Neuronal stem cell (in vitro differentiated cells): ENCODE data around the gene SETD1B.

Source experiments
- DNase-seq: peaks from one replicate; pipeline ENCODE4 v3.0.0-alpha.2; 2013; ENCODE audit warnings: low spot score
- H2AFZ ChIP-seq: one replicate; pipeline ENCODE4 v1.6.1; 2013; ENCODE audit warnings: mild to moderate bottlenecking, low read length, inconsistent platforms
- H2AK5ac ChIP-seq: 2 replicates; pipeline ENCODE4 v1.6.1; 2013; ENCODE audit warnings: low read depth, mild to moderate bottlenecking, inconsistent platforms, low read length, moderate library complexity, mixed read lengths
- H2BK120ac ChIP-seq: 2 replicates; pipeline ENCODE4 v1.6.1; 2013; ENCODE audit warnings: low read depth, mild to moderate bottlenecking, inconsistent platforms, low read length, moderate library complexity, mixed read lengths
- H2BK12ac ChIP-seq: one replicate; pipeline ENCODE4 v1.6.1; 2013; ENCODE audit warnings: low read length, inconsistent platforms
- H2BK15ac ChIP-seq: 2 replicates; pipeline ENCODE4 v1.6.1; 2013; ENCODE audit warnings: mild to moderate bottlenecking, low read length, inconsistent platforms, mixed read lengths
- H2BK5ac ChIP-seq: one replicate; pipeline ENCODE4 v1.6.1; 2013; ENCODE audit warnings: inconsistent platforms, mild to moderate bottlenecking, low read length, moderate library complexity
- H3K14ac ChIP-seq: one replicate; pipeline ENCODE4 v1.6.1; 2013; ENCODE audit warnings: low read length, inconsistent platforms
- H3K18ac ChIP-seq: 2 replicates; pipeline ENCODE4 v1.6.1; 2013; ENCODE audit warnings: low read length, inconsistent platforms
- H3K23ac ChIP-seq: 2 replicates; pipeline ENCODE4 v1.6.1; 2013; ENCODE audit warnings: low read depth, mild to moderate bottlenecking, mixed read lengths, low read length, inconsistent platforms; ENCODE audit not compliant: poor library complexity
- H3K27ac ChIP-seq: replicated peaks from 3 replicates; pipeline ENCODE4 v1.5.1; 2013; ENCODE audit warnings: low read length, inconsistent platforms
- H3K27me3 ChIP-seq, 3 experiments: 2 replicates each; pipeline ENCODE4 v1.6.1; 2013; ENCODE audit warnings: low read length in 3 of 3, mild to moderate bottlenecking in 2 of 3, inconsistent platforms in 1 of 3, low read depth in 1 of 3, mixed read lengths in 1 of 3, moderate library complexity in 1 of 3; ENCODE audit not compliant: control insufficient read depth in 3 of 3, insufficient read depth in 3 of 3
- H3K36me3 ChIP-seq, 2 donors: replicated peaks in 1 of 2; 2 replicates each; pipeline ENCODE4 v1.6.1; 2013; ENCODE audit warnings: low read length in 2 of 2; ENCODE audit not compliant: control insufficient read depth in 2 of 2, insufficient read depth in 2 of 2
- H3K4ac ChIP-seq: 2 replicates; pipeline ENCODE4 v1.6.1; 2013; ENCODE audit warnings: inconsistent platforms, mild to moderate bottlenecking, low read length, moderate library complexity
- H3K4me1 ChIP-seq, 2 donors: 1 replicate in 1 of 2; 2 replicates in 1 of 2; pipeline ENCODE4 v1.6.1; 2013; ENCODE audit warnings: low read length in 2 of 2, low read depth in 1 of 2; ENCODE audit not compliant: control insufficient read depth in 2 of 2, insufficient read depth in 1 of 2
- H3K4me2 ChIP-seq: one replicate; pipeline ENCODE4 v1.6.1; 2013; ENCODE audit warnings: mild to moderate bottlenecking, low read length, inconsistent platforms; ENCODE audit not compliant: insufficient read depth, poor library complexity, severe bottlenecking
- H3K4me3 ChIP-seq, 2 donors: 2 replicates each; pipeline ENCODE4 v1.5.1; 2013; ENCODE audit warnings: low read length in 2 of 2, mild to moderate bottlenecking in 2 of 2, inconsistent platforms in 1 of 2, moderate library complexity in 1 of 2
- H3K79me1 ChIP-seq: one replicate; pipeline ENCODE4 v1.6.1; 2013; ENCODE audit warnings: low read depth, mild to moderate bottlenecking, inconsistent platforms, low read length, moderate library complexity
- H3K9ac ChIP-seq: one replicate; pipeline ENCODE4 v1.6.1; 2013; ENCODE audit warnings: mild to moderate bottlenecking, low read depth, low read length, inconsistent platforms; ENCODE audit not compliant: poor library complexity
- H3K9me3 ChIP-seq, 2 donors: replicated peaks in 1 of 2; 2 replicates each; pipeline versions ENCODE3 to v1.6.1; 2013; ENCODE audit warnings: low read length in 2 of 2, mild to moderate bottlenecking in 2 of 2, inconsistent platforms in 1 of 2, low read depth in 1 of 2, mixed read lengths in 1 of 2, moderate library complexity in 1 of 2; ENCODE audit not compliant: control insufficient read depth in 2 of 2, insufficient read depth in 1 of 2
- H4K8ac ChIP-seq: one replicate; pipeline ENCODE4 v1.6.1; 2013; ENCODE audit warnings: low read depth, mild to moderate bottlenecking, inconsistent platforms, low read length, moderate library complexity
- H4K91ac ChIP-seq: one replicate; pipeline ENCODE4 v1.6.1; 2013; ENCODE audit warnings: low read length, low read depth, mild to moderate bottlenecking, inconsistent platforms; ENCODE audit not compliant: poor library complexity
- WGBS, 2 donors: extraction: QIAGEN DNeasy Blood & Tissue Kit; methylation state at CpG; one replicate each; pipeline ENCODE4 v1.1.7; 2013; ENCODE audit warnings: missing lambda C conversion rate in 2 of 2, mixed read lengths in 1 of 2; ENCODE audit not compliant: insufficient read length in 2 of 2, insufficient replicate concordance in 1 of 2; ENCODE audit errors: extremely low coverage in 2 of 2; 5-methylcytosine and 5-hydroxymethylcytosine counted together

Gene SETD1B

DNA sequence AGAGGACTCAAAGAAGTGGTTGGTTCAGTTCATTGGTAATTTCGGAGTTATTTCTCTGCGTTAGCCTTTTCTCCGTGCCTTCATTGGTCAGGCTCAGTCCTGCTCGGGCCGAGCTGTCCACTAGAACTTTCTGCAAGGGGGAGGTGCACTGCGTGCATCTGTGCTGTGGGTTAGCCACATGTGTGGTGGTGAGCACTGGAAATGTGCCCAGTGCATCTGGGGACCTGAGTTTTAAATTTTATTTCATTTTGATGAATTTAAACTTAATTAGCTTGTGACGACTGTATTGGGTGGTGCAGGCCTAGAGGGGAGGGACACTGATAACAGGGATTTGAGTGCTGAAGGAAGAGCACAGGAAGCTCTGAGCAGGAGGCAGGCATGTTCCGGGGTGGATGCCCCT is 24.5 kb downstream of the SETD1B start:
- H2AK5ac ChIP-seq = no peak overlapping the region
- no peak overlapping the region for H3K4ac ChIP-seq
- H3K79me1 ChIP-seq = no peaks in the 10 kb centered on the region
- DNase-seq = no peak
- no peaks in the 10 kb centered on the region for H3K9me3 ChIP-seq
- H3K14ac ChIP-seq = no peak overlapping the region
- H2BK15ac ChIP-seq = no peak overlapping the region
- H3K27ac ChIP-seq = no peak overlapping the region
- H2BK120ac ChIP-seq = no peak overlapping the region
- H2BK12ac ChIP-seq = no peak overlapping the region
- peaks cover 47 to 87% of the 10 kb centered on the region in 2 donors for H3K36me3 ChIP-seq
- H3K4me1 ChIP-seq = no peaks in the 10 kb centered on the region
- H3K4me2 ChIP-seq = no peak overlapping the region
- no peak overlapping the region for H2BK5ac ChIP-seq
- H4K91ac ChIP-seq = no peak overlapping the region
- H3K23ac ChIP-seq = no peak overlapping the region
- no peak overlapping the region for H3K4me3 ChIP-seq
- no CpG with 5 or more reads among the region's 8 CpGs for WGBS, 2 donors
- H2AFZ ChIP-seq = no peak overlapping the region
- H4K8ac ChIP-seq = no peak overlapping the region
- H3K9ac ChIP-seq = no peak overlapping the region
- no peaks in the 10 kb centered on the region for H3K27me3 ChIP-seq
- no peak overlapping the region for H3K18ac ChIP-seq

DNA sequence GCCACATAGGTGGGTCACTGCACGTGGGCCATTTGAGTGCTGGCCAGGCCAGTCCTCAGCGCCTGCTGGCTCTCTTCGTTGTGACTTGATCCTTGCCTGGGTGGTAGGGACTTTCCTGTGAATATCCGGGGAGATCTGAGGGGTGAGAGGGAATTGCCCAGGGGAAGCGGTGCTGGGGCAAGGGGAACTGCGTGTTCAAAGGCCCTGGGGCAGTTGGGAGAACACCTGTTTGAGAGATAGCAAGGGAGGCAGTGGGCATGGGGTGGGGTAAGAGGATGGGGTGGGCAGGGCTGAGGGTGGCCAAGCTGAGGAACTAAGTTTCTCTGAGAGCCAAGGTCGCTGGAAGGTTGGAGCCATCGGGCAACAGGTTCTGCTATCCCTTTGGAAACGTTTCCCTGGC is 25.0 kb downstream of the SETD1B start:
- Histone ChIP-seq H2BK12ac (no peak overlapping the region), H3K27me3 (no peaks in the 10 kb centered on the region), H4K8ac (no peak overlapping the region), H2AFZ (no peak overlapping the region), H3K9me3 (no peaks in the 10 kb centered on the region), H3K4ac (no peak overlapping the region), H3K4me1 (no peaks in the 10 kb centered on the region), H2BK5ac (no peak overlapping the region), H3K4me2 (no peak overlapping the region), H3K18ac (no peak overlapping the region), H2AK5ac (no peak overlapping the region), H3K36me3 (peaks cover 43 to 81% of the 10 kb centered on the region in 2 donors), H4K91ac (no peak overlapping the region), H3K4me3 (no peak overlapping the region), H3K23ac (no peak overlapping the region), H3K27ac (no peak overlapping the region), H3K79me1 (no peaks in the 10 kb centered on the region), H2BK15ac (no peak overlapping the region), H3K9ac (no peak overlapping the region), H2BK120ac (no peak overlapping the region), H3K14ac (no peak overlapping the region)
- no peak for DNase-seq
- WGBS, 2 donors = no CpG with 5 or more reads among the region's 9 CpGs

DNA sequence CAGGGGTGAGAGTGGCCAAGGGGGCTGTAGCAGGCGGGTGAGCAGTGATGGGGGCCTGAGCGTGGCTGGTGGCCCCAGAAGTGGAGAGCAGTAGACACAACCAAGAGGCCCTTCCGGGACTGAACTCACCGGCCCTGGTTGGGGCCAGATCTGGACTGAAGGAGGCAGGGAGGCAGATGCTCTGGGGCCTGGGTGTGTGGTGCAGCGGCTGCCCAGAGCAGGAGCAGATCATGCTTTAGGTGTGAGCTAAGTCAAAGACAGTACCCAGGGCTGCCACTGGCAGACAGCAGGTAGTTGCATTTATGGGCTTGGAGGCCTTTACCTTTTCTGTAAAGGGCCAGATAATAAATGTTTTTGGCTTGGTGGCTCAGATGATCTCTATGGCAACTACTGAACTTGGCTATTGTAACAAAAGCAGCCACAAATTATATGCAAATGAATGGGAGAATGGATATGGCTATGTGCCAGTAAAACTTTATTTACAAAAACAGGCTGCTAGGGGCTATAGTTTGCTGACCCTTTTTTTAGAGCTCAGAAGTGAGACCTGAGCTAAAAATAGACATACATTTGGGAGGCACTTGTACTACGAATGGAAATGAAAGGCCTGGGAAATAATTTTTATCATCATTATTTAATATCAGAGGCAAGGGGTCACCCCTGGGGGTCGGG is 25.6 kb downstream of the SETD1B start:
- Histone ChIP-seq H3K4me3 (no peak overlapping the region), H2BK5ac (no peak overlapping the region), H3K18ac (no peak overlapping the region), H3K4ac (no peak overlapping the region), H4K8ac (no peak overlapping the region), H2BK15ac (no peak overlapping the region), H2BK12ac (no peak overlapping the region), H2BK120ac (no peak overlapping the region), H3K79me1 (no peaks in the 10 kb centered on the region), H3K9me3 (no peaks in the 10 kb centered on the region), H3K4me1 (no peaks in the 10 kb centered on the region), H3K23ac (no peak overlapping the region), H2AFZ (no peak overlapping the region), H3K27ac (no peak overlapping the region), H3K27me3 (no peaks in the 10 kb centered on the region), H4K91ac (no peak overlapping the region), H3K4me2 (no peak overlapping the region), H3K9ac (no peak overlapping the region), H3K14ac (no peak overlapping the region), H3K36me3 (peaks cover 39 to 76% of the 10 kb centered on the region in 2 donors), H2AK5ac (no peak overlapping the region)
- no CpG with 5 or more reads among the region's 7 CpGs for WGBS, 2 donors
- no peak for DNase-seq

DNA sequence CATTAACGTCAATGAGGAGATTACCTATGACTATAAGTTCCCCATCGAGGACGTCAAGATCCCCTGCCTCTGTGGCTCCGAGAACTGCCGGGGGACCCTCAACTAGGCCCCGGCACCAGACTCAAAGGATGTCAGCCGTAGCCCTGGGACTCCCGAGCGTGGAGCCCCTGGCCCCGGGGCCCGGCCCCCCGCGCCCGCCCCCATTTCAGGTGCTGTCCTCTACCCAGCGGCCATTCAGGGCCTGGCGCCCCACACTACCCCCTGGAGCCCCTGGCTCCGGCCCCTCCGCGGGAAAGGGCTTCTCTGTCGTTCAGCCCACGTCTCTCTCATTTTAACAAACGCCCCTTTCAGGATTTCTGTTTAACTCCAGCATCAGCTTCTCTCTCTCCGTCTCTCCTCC is 26.3 kb downstream of the SETD1B start:
- H3K79me1 ChIP-seq = no peaks in the 10 kb centered on the region
- H3K27me3 ChIP-seq = no peaks in the 10 kb centered on the region
- H3K4me2 ChIP-seq = no peak overlapping the region
- no peak overlapping the region for H3K4me3 ChIP-seq
- H3K18ac ChIP-seq = no peak overlapping the region
- no peak overlapping the region for H2BK5ac ChIP-seq
- no peak overlapping the region for H4K8ac ChIP-seq
- no peaks in the 10 kb centered on the region for H3K9me3 ChIP-seq
- H3K14ac ChIP-seq = no peak overlapping the region
- no peak overlapping the region for H4K91ac ChIP-seq
- no peak for DNase-seq
- H3K4me1 ChIP-seq = no peaks in the 10 kb centered on the region
- no peak overlapping the region for H3K9ac ChIP-seq
- H3K4ac ChIP-seq = no peak overlapping the region
- no CpG with 5 or more reads among the region's 23 CpGs for WGBS, 2 donors
- no peak overlapping the region for H2AFZ ChIP-seq
- H2BK120ac ChIP-seq = no peak overlapping the region
- no peak overlapping the region for H2BK12ac ChIP-seq
- H3K27ac ChIP-seq = no peak overlapping the region
- no peak overlapping the region for H2BK15ac ChIP-seq
- no peak overlapping the region for H2AK5ac ChIP-seq
- H3K36me3 ChIP-seq = peaks cover 37 to 69% of the 10 kb centered on the region in 2 donors
- H3K23ac ChIP-seq = no peak overlapping the region
